Glomerular visceral epithelial cell (primary cell): ENCODE results near the gene CDX1.

Experiments
- DNase-seq: peaks from one replicate; pipeline ENCODE4 v3.0.0-alpha.2; 2016; ENCODE audit errors: extremely low spot score

Gene CDX1

DNA sequence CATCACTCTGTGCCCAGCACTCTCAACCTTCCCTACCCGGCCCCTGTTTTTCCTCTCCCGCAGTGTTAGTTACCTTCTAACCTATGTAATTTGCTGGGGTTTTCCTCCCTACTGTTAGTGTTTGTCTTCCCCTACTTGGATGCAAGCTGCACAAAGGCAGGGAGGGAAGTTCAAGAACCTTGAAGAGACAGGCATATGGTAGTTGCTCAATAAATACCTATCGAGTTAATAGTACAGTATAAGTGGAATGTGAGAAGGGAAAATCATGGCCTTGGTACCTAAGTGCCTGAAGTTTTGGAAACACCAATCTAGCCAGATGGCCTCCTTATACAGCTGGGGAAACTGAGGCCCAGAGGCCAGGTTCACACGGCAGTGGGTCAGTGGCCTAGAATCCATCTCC lies 35.1 kb upstream of the CDX1 start:
- DNase-seq = no peak

- DNase-seq = no peak
Measured at GRCh38 chr5:150131978-150132694, 34.4 kb upstream of the CDX1 start.

DNA sequence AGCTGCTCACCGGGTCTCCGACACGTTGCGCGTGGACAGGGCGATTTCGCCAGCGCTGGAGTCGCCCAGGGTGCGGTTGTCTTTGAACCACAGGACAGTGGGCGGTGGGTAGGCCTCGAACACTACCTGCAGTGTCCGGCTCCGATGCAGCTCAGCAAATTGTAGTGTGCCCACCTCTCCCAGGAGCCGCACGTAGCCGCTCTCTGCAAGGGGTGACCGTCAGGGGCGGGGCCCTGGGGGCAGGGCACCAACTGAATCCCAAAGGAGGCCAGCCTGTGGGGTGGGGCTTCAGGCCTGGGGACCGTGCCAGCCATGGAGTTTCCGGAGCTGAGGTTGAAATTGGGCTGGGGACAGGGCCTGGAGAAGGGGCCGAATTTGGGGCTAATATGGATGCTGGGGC lies 33.8 kb upstream of the CDX1 start:
- no peak for DNase-seq

DNA sequence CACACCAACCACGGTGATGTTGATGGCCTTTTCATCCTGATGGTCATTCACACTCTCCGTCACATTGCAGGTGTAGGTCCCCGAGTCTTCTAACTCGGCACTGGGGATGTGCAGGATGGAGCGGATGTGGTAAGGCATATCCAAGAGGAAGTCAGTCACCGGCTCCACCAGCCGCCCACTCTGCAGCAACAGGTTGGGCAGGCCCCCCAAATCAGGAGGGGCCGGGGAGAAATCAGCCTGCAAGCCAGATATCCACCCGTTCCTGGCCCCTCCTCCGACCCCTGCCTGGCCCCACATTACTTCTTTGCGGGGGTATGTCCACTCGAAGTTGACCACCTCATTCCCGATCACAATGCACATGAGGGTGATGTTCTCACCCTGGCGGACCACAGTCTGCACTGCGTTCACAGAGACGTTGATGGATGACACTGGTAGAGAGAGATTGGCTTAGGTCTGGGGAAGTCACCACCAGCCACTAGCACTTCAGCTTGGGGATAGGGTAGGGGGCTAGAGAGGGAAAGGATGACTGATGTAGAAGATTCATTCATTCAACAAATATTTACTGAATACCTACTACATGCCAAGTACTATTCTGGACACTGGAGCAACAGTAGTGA lies 32.9 kb upstream of the CDX1 start:
- DNase-seq = no peak

- no peak for DNase-seq
Measured at GRCh38 chr5:150134198-150134588, 32.4 kb upstream of the CDX1 start.

- DNase-seq = no peak
Measured at GRCh38 chr5:150135557-150136304, 30.8 kb upstream of the CDX1 start.

- no peak for DNase-seq
Measured at GRCh38 chr5:150136305-150137167, 30.0 kb upstream of the CDX1 start.

GRCh38 chr5:150137168-150137957 lies 29.2 kb upstream of the CDX1 start:
- peak; percentile 70 for DNase-seq

- peak; percentile 26 for DNase-seq
Measured at GRCh38 chr5:150137997-150138396, 28.6 kb upstream of the CDX1 start.

DNA sequence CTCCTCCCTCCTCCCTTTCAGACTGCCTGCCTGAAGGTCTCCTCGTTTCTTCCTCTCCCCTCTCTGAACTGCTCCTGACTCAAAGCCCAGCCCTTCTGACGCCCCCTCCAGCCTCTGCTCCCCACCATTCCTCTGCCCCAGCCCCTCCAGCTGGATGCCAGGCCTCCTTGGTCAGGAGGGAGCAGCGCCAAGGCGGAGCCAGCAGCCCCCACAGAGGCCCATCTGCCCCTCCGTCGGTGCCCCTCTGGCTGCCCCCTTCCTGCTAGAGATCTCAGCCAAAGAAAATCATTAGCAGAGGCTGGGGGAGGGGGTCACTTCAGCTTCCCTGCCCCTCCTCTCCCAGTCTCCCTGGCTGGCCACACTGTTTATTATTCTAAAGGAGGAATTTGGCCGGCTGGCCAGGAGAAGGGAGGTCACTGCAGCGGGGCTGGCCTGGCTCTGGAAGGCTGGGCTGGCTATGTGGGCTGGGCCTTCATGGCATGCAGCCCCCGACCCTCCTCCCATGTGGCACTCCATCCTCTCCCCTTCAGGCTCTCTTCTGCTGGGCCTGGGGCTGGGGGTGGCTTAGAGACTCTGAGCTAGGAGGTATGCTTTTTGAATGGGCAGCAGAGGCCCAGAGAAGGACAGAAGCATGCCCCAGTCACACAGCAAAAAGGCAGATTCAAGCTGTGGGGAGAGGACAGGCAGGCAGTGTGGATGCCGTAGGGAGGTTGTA lies 27.9 kb upstream of the CDX1 start:
- DNase-seq = peak; percentile 89

- DNase-seq = peak; percentile 78
Measured at GRCh38 chr5:150139334-150139733, 27.2 kb upstream of the CDX1 start.

DNA sequence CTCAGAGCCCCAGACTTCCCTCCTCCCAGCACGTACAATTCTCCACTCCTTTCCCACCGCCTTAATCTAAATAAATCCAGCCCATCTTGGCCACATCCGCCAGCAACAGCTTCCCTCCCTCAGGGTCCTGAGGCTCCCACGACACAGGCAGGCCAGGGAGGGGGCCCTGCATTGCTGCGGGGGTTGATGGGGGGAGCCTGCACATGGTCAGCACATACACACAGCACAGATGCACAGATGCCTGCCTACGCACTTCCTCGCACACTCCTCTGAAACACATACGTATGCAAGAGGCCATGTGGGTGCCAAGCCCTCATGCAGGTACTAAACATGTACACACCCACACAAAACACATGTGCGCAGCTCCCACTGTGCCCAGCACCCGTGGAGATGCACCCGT lies 25.7 kb upstream of the CDX1 start:
- no peak for DNase-seq

DNA sequence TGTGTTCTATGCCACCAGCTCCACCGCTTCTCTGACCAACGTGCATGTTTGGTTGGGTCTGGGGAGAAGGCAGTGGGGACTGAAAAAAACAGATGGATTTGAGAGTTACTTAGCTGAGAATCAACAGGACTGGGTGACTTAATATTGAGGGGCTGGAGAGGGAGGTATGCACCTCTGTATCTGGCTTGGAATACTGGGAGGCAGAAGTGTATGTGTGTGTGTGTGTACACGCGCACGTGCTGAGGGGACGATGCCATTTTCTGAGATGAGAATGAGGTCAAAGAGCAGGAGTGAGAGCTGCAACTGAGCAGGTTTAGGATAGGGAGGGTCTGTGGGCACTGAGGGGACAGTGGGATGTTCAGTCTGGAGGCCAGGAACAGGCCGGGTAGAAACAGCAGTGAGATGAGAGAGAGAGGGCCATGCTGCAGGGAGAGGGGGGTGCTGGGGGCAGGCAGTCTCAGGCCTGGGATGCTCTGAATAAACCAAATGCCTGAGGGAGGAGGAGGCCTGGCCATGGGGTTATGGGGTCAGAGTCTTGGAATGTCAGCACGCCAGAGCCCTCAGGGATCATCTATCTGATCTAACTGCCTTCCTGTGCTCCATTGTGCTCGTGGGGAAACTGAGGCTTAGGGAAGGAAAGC lies 24.9 kb upstream of the CDX1 start:
- peak; percentile 68 for DNase-seq

- DNase-seq = peak; percentile 18
Measured at GRCh38 chr5:150142185-150142958, 24.2 kb upstream of the CDX1 start.

DNA sequence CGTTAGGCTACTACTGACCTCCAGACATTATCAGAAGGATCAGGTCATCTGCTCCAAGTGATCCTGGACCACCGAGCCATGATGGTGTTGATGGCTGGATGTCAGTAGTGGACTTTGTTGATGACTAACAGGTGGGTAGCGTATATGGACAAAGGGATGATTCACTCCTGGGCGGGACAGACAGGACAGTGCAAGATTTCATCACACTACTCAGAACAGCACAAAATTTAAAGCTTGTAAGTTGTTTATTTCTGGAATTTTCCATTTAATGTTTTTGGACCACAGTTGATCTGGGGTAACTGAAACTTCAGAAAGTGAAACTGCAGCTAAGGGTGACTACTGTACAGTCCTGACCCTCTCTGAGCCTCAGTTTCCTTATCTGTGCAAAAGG lies 23.6 kb upstream of the CDX1 start:
- DNase-seq = peak; percentile 84

GRCh38 chr5:150143350-150144245 lies 23.0 kb upstream of the CDX1 start:
- DNase-seq = peak; percentile 92

DNA sequence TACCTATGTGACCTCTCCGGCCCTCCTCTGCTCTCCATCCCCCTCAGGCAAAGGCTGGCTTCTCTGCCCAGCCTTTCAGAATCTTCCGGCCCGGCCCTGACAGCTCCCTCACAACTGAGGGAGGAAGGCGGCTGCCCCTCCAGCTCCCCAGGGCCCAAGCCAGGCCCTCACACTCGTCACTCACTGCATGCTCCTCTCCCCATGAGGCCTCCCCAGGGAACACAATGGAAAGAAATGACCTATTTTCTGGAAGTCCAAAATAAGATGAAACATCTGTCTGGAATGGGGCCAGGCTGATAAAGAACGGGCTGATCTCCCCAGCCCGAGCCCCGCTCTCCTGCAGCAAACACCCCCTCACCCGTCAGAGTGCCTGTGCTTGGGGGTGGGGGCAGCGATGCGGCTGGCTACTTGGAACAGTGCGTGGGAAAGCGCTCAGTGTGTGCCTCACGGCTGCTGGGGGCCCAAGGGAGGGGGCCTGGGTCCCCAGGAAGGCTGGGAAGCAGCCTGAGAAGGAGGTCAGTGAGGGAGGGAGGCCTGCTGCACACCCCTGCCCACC lies 22.3 kb upstream of the CDX1 start:
- no peak for DNase-seq

GRCh38 chr5:150144879-150145278 lies 21.7 kb upstream of the CDX1 start:
- no peak for DNase-seq
